Breast epithelium (tissue), 3 donors: ENCODE results near the gene LRRC59.

Source experiments
- CTCF ChIP-seq, 3 donors: fragments of 450-650 bp; IDR thresholded peaks; one replicate each; pipeline ENCODE4 v1.5.1; 2016 to 2017; ENCODE audit warnings: antibody characterized with exemption in 3 of 3, mild to moderate bottlenecking in 3 of 3, moderate library complexity in 3 of 3
- POLR2A ChIP-seq: fragments of 450-650 bp; IDR thresholded peaks from one replicate; pipeline ENCODE4 v1.6.1; 2016; ENCODE audit warnings: antibody characterized with exemption, mild to moderate bottlenecking, moderate library complexity

DNA sequence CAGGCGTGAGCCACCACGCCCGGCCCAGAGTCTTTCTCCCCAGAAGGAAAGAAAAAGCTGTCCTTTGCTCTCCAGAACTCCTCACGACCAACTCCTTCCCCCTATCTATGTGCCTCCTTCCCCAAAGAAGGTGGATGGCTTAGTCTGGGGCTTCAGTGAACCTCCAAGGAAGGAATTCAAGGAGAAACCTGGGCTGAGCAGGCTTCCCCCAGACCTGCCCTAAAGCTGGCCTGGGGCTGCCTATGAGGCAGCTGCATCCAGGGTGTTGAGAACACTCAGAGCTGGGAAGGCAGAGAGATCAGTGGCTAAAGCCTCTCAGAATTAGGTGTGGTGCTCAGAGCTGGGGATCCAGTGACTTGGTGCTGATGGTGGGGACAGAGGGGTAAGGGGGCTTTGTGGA, 32.5 kb upstream of the LRRC59 start:
- no peak for TF ChIP-seq CTCF (IDR thresholded peaks at IDR 0.05)
- TF ChIP-seq POLR2A: no peak
